GM21529 (cell line): Measurements from ENCODE around the gene ODAD3.
"Not testable (repeated sequence)": the region's sequence is repeated elsewhere in the genome, so short reads cannot be mapped to it uniquely, and the experiment has no call there.

Experiments used
- ATAC-seq: cut with Tn5 transposase; IDR thresholded peaks from one replicate; pipeline ENCODE4 v1.9.1; 2021; ENCODE audit not compliant: unreplicated experiment

The ODAD3 gene

GRCh38 chr19:11445141-11445540 is 10.2 kb upstream of the ODAD3 start:
- no peak for ATAC-seq

GRCh38 chr19:11444059-11444458 is 9.1 kb upstream of the ODAD3 start:
- ATAC-seq, result no peak

GRCh38 chr19:11437955-11438354 is 3.0 kb upstream of the ODAD3 start:
- ATAC-seq, result no peak

GRCh38 chr19:11435833-11436313 is 952 bp upstream of the ODAD3 start:
- ATAC-seq, result no peak

- peak; percentile 4 for ATAC-seq
These were observed 241 bp downstream of the ODAD3 start for GRCh38 chr19:11434703-11435056.

GRCh38 chr19:11433526-11433925 is 1.4 kb downstream of the ODAD3 start:
- ATAC-seq, result not testable (repeated sequence)

GRCh38 chr19:11426656-11427055 is 8.3 kb downstream of the ODAD3 start:
- ATAC-seq, result no peak

- ATAC-seq, result no peak
These were observed 9.0 kb downstream of the ODAD3 start for GRCh38 chr19:11425719-11426457.

- ATAC-seq, result no peak
These were observed 11.1 kb downstream of the ODAD3 start for GRCh38 chr19:11423791-11424181.

GRCh38 chr19:11423164-11423790 is 11.6 kb downstream of the ODAD3 start:
- no peak for ATAC-seq

GRCh38 chr19:11422163-11423065 is 12.5 kb downstream of the ODAD3 start:
- peak; percentile 61 for ATAC-seq

- ATAC-seq, result peak; percentile 38
These were observed 13.4 kb downstream of the ODAD3 start for GRCh38 chr19:11421371-11422098.

- ATAC-seq, result no peak
These were observed 14.2 kb downstream of the ODAD3 start for GRCh38 chr19:11420429-11421370.

- no peak for ATAC-seq
These were observed 16.1 kb downstream of the ODAD3 start, which contains the start of gene RGL3 for GRCh38 chr19:11418549-11419506. TSS of gene RGL3 (minus strand) at chr19:11419314. CDS start at chr19:11419278, 36 bp downstream.

- ATAC-seq, result no peak
These were observed 16.8 kb downstream of the ODAD3 start for GRCh38 chr19:11418094-11418548.

GRCh38 chr19:11416346-11417052 is 18.4 kb downstream of the ODAD3 start:
- no peak for ATAC-seq

GRCh38 chr19:11414544-11414943 is 20.4 kb downstream of the ODAD3 start:
- no peak for ATAC-seq

- ATAC-seq, result no peak
These were observed 24.2 kb downstream of the ODAD3 start for GRCh38 chr19:11410682-11411081.
